ENCODE data around the gene HGFAC. TPM values are rescaled to one million over a fixed set of nuclear protein-coding genes. Genes with fewer than 3 reads are reported as not detected.

The HGFAC gene
- total and polyA plus RNA-seq, 4 experiments from 2014 or later = 0.17 TPM; not detected in 3

DNA sequence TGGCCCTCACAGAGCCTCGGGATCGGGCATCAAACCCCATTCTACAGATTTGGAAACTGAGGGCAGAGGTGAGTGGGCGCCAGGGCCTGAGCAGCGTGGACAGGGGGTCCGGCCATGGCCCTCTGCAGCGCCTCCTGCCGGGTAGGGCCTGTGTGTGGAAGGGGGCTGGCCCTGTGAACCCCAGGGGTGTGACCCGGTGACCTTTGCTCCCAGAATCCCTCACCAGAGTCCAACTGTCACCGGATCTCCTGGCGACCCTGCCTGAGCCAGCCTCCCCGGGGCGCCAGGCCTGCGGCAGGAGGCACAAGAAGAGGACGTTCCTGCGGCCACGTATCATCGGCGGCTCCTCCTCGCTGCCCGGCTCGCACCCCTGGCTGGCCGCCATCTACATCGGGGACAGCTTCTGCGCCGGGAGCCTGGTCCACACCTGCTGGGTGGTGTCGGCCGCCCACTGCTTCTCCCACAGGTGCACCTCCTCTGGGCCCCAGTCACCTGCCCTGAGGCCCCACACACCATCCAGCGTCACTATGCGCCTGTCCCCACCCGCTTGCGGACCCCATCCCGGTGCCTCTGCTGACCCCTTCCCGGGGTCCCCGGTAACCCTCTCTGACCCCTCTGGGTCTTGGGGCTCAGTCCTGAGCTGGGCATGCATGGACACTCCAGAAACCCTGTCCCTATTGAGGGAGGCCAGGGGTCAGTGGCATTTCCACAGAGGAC, 4.2 kb downstream of the HGFAC start:
- H3K4me3 Mint-ChIP-seq = no peak overlapping the region
- no peak for DNase-seq
- intact Hi-C loops (cut with micrococcal nuclease) = no loop called here
- Histone ChIP-seq H3K4me1 (ENCODE audit: insufficient read depth, low read length) (no peaks in the 10 kb centered on the region), H3K9me3 (ENCODE audit: control insufficient read depth in 1 of 2, low read length in 2 of 2) (no peaks in the 10 kb centered on the region), H3K27me3 (ENCODE audit: insufficient read depth, low read length) (no peaks in the 10 kb centered on the region), H3K36me3 (ENCODE audit: insufficient read depth, low read length) (no peaks in the 10 kb centered on the region), H3K27ac (ENCODE audit: low read depth, low read length) (no peak overlapping the region), H3K4me3 (ENCODE audit: low read length in 2 of 2) (no peak overlapping the region)
- no peaks in the 10 kb centered on the region for H3K4me1 Mint-ChIP-seq
- POLR2A ChIA-PET (ENCODE audit: partially characterized antibody) = no interaction called here
- H3K27ac Mint-ChIP-seq = no peak overlapping the region
- no peaks in the 10 kb centered on the region for H3K27me3 Mint-ChIP-seq
- H3K9me3 Mint-ChIP-seq = no peaks in the 10 kb centered on the region
- H3K36me3 Mint-ChIP-seq = no peaks in the 10 kb centered on the region
- CTCF ChIA-PET (ENCODE audit: partially characterized antibody) = no interaction called here

DNA sequence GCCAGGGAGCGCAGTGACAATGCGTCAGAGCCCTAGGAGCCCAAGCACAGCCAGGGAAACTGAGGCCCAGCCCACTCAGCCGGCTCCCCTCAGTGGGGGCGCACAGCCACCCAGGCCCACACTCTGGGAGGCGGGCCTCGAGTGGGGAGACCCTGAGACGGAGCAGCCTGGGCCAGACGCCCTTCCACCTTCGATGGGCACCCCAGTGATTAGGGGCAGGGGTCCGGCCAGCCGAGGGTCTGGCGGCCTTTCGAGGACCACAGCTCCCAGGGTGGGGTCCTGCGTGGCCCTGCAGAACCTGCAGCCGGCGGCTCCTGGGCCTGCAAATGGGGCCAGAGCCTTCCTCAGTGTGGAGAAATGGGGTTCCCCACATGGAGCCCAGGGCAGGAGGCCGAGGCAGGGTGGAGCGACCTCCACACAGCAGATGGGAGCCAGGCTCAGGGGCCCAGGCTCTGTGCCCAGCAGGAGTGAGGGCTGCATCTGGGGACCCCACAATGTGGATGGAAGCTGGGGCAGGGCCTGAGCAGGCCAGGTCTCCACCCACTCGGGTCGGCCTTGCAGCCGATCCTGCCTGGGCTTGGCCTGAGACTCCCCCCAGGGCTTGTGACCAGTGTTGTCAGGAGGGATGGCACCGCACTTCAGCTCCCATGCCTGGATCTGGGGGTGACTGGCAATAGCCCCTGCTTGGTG, 5.0 kb downstream of the HGFAC start:
- no peaks in the 10 kb centered on the region for H3K36me3 Mint-ChIP-seq
- no peaks in the 10 kb centered on the region for H3K4me1 Mint-ChIP-seq
- DNase-seq = no peak
- H3K4me3 ChIP-seq (ENCODE audit: low read length in 2 of 2) = no peak overlapping the region
- intact Hi-C loops (cut with micrococcal nuclease) = no loop called here
- no peaks in the 10 kb centered on the region for H3K27me3 ChIP-seq (ENCODE audit: insufficient read depth, low read length)
- no peaks in the 10 kb centered on the region for H3K9me3 ChIP-seq (ENCODE audit: control insufficient read depth in 1 of 2, low read length in 2 of 2)
- POLR2A ChIA-PET (ENCODE audit: partially characterized antibody) = no interaction called here
- H3K27me3 Mint-ChIP-seq = no peaks in the 10 kb centered on the region
- no peaks in the 10 kb centered on the region for H3K36me3 ChIP-seq (ENCODE audit: insufficient read depth, low read length)
- no peaks in the 10 kb centered on the region for H3K9me3 Mint-ChIP-seq
- H3K27ac Mint-ChIP-seq = no peak overlapping the region
- no peak overlapping the region for H3K27ac ChIP-seq (ENCODE audit: low read depth, low read length)
- CTCF ChIA-PET (ENCODE audit: partially characterized antibody) = no interaction called here
- no peaks in the 10 kb centered on the region for H3K4me1 ChIP-seq (ENCODE audit: insufficient read depth, low read length)
- H3K4me3 Mint-ChIP-seq = no peak overlapping the region

DNA sequence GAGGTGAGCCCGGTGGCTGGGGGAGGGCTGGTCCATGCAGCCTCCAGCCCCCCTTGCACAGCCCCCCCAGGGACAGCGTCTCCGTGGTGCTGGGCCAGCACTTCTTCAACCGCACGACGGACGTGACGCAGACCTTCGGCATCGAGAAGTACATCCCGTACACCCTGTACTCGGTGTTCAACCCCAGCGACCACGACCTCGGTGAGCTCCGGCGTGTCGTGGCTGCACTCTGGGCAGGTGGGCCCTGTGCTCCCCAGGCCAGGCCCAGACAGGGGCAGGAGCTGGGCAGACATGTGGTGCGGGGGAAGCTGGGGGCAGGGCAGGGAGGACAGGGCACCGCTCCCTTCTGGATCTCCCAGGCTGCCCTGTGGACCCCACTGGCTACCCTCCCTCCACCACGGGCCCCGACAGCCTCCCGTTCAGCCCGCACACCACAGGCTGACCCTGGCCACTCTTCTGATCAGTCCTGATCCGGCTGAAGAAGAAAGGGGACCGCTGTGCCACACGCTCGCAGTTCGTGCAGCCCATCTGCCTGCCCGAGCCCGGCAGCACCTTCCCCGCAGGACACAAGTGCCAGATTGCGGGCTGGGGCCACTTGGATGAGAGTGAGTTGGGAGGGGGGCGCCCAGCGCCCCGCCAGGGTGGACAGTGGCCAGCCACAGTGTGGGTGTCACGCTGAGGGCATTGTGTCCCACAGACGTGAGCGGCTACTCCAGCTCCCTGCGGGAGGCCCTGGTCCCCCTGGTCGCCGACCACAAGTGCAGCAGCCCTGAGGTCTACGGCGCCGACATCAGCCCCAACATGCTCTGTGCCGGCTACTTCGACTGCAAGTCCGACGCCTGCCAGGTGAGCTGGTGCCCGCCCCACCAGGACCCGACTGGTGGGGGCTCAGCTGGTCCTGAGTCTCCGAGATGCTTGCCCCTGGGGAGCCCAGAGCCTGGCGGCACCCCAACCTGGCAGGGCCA, 5.9 kb downstream of the HGFAC start:
- CTCF ChIA-PET (ENCODE audit: partially characterized antibody) = no interaction called here
- intact Hi-C loops (cut with micrococcal nuclease) = no loop called here

DNA sequence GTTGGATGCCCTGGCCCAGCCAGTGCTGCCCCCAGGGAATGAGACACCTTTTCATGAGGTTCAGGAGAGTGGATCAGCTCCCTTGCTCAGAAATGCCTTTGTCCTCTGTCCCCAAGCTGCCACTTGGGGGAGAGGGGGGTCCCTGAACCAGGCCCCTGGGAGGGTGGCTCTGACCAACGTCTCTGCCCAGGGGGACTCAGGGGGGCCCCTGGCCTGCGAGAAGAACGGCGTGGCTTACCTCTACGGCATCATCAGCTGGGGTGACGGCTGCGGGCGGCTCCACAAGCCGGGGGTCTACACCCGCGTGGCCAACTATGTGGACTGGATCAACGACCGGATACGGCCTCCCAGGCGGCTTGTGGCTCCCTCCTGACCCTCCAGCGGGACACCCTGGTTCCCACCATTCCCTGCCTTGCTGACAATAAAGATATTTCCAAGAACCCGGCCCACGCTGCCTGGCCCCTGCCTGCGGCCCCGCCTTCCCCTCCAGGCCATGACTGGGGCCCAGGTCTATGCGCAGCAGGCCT, 7.3 kb downstream of the HGFAC start:
- POLR2A ChIA-PET (ENCODE audit: partially characterized antibody) = no interaction called here
- CTCF ChIA-PET (ENCODE audit: partially characterized antibody) = no interaction called here
- H3K36me3 Mint-ChIP-seq = no peaks in the 10 kb centered on the region
- no peaks in the 10 kb centered on the region for H3K27me3 ChIP-seq (ENCODE audit: insufficient read depth, low read length)
- no peak overlapping the region for H3K4me3 ChIP-seq (ENCODE audit: low read length in 2 of 2)
- intact Hi-C loops (cut with micrococcal nuclease) = no loop called here
- H3K9me3 ChIP-seq (ENCODE audit: control insufficient read depth in 1 of 2, low read length in 2 of 2) = no peaks in the 10 kb centered on the region
- no peak overlapping the region for H3K27ac Mint-ChIP-seq
- H3K9me3 Mint-ChIP-seq = no peaks in the 10 kb centered on the region
- H3K27me3 Mint-ChIP-seq = no peaks in the 10 kb centered on the region
- no peak overlapping the region for H3K27ac ChIP-seq (ENCODE audit: low read depth, low read length)
- H3K4me1 Mint-ChIP-seq = no peaks in the 10 kb centered on the region
- H3K4me1 ChIP-seq (ENCODE audit: insufficient read depth, low read length) = no peaks in the 10 kb centered on the region
- no peaks in the 10 kb centered on the region for H3K36me3 ChIP-seq (ENCODE audit: insufficient read depth, low read length)
- no peak overlapping the region for H3K4me3 Mint-ChIP-seq
- no peak for DNase-seq

More for the DNA sequence above, 5.9 kb downstream of the HGFAC start:
- H3K27me3 Mint-ChIP-seq = no peaks in the 10 kb centered on the region
- Histone ChIP-seq H3K27me3 (ENCODE audit: insufficient read depth, low read length) (no peaks in the 10 kb centered on the region), H3K4me3 (ENCODE audit: low read length in 2 of 2) (no peak overlapping the region), H3K27ac (ENCODE audit: low read depth, low read length) (no peak overlapping the region), H3K36me3 (ENCODE audit: insufficient read depth, low read length) (no peaks in the 10 kb centered on the region), H3K9me3 (ENCODE audit: control insufficient read depth in 1 of 2, low read length in 2 of 2) (no peaks in the 10 kb centered on the region), H3K4me1 (ENCODE audit: insufficient read depth, low read length) (no peaks in the 10 kb centered on the region)
- no peak overlapping the region for H3K4me3 Mint-ChIP-seq
- H3K9me3 Mint-ChIP-seq = no peaks in the 10 kb centered on the region
- POLR2A ChIA-PET (ENCODE audit: partially characterized antibody) = no interaction called here
- H3K36me3 Mint-ChIP-seq = no peaks in the 10 kb centered on the region
- no peak for DNase-seq
- H3K4me1 Mint-ChIP-seq = no peaks in the 10 kb centered on the region
- no peak overlapping the region for H3K27ac Mint-ChIP-seq

DNA sequence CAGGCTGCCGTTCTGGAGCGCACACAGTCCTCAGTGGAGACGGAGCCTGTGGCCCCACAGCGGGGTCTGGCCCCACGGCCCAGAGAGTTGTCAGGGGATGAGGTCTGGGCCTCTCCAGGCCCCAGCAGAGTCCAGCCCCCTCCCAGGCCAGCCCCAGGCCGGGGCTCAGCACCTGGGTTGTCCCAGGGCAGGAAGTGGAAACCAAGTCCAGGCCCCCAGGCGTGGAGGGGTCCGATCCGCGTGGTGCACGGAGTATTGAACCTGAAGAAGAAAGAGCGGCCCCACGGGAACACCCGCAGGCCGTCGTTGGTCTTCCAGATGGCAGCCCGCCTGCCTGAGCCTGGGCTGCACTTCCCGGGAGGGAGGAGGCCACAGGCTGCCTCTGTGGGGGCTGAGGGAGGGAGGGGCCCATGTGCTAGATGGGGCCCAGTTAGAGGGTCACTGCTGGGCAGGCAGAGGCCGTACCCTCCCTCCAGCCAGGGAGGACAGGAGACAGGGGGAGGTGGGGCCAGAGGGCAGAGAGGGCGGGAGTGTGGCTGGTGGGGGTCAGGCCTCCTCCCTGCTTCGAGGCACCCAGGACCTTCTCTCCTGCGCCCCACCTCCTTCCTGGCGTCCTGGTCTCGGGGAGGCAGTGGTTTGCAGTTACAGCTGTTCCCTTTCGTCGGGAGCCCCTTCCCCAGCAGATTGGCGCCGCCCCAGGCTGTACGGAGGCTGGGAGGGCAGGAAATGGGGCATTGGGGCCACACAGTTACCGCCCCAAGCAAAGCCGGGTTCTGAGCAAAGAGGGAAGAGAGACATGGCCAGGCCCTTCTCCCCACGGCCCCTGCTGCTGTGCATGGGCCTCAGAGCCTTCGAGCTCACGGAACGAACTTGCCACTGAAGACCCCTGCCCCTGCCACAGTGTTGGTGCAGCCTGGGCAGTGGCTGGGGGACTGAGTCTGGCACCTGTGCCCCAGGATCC, 8.1 kb downstream of the HGFAC start:
- POLR2A ChIA-PET (ENCODE audit: partially characterized antibody) = no interaction called here
- H3K9me3 ChIP-seq (ENCODE audit: control insufficient read depth in 1 of 2, low read length in 2 of 2) = no peaks in the 10 kb centered on the region
- Mint-ChIP-seq H3K9me3 (peaks cover 0 to 5% (median 1%) of the 10 kb centered on the region in 8 donors), H3K36me3 (peaks cover 0 to 3% of the 10 kb centered on the region in 2 donors), H3K27ac (no peak overlapping the region), H3K27me3 (no peaks in the 10 kb centered on the region), H3K4me1 (no peaks in the 10 kb centered on the region), H3K4me3 (no peak overlapping the region)
- no peak overlapping the region for H3K4me3 ChIP-seq (ENCODE audit: low read length in 2 of 2)
- H3K4me1 ChIP-seq (ENCODE audit: insufficient read depth, low read length) = no peaks in the 10 kb centered on the region
- intact Hi-C loops (cut with micrococcal nuclease) = no loop called here
- no peak for DNase-seq
- no peaks in the 10 kb centered on the region for H3K36me3 ChIP-seq (ENCODE audit: insufficient read depth, low read length)
- H3K27me3 ChIP-seq (ENCODE audit: insufficient read depth, low read length) = no peaks in the 10 kb centered on the region
- CTCF ChIA-PET (ENCODE audit: partially characterized antibody) = interaction anchor here (0.6 kb wide), 1 partner anchor 460 kb away, joined by 4 read pairs; no protein-coding TSS in a partner anchor
- no peak overlapping the region for H3K27ac ChIP-seq (ENCODE audit: low read depth, low read length)

DNA sequence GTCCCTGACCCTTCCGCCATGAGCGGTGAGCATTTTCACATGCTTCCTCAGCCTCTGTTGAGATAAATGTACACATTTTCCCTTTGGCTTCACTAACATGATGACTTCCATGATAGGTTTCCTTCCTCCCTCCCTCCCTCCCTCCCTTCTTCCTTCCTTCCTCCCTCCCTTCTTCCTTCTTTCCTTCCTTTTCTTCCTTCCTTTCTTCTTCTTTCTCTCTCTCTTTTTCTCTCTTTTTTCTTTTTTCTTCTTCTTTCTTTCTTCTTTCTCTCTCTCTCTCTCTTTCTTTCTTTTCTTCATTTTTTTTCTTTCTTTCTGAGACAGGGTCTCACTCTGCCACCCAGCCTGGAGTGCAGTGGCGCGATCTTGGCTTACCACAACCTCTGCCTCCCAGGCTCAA, 8.9 kb downstream of the HGFAC start:
- Mint-ChIP-seq H3K4me3 (peak overlapping the region in 1 of 8 donors; percentile 41), H3K27ac (no peak overlapping the region), H3K4me1 (no peaks in the 10 kb centered on the region), H3K27me3 (peaks cover 0 to 4% of the 10 kb centered on the region in 2 donors), H3K9me3 (peaks cover 0 to 13% (median 9%) of the 10 kb centered on the region in 8 donors), H3K36me3 (peaks cover 0 to 6% of the 10 kb centered on the region in 2 donors)
- H3K27me3 ChIP-seq (ENCODE audit: insufficient read depth, low read length) = no peaks in the 10 kb centered on the region
- H3K36me3 ChIP-seq (ENCODE audit: insufficient read depth, low read length) = no peaks in the 10 kb centered on the region
- H3K9me3 ChIP-seq (ENCODE audit: control insufficient read depth in 1 of 2, low read length in 2 of 2) = no peaks in the 10 kb centered on the region
- ChIA-PET POLR2A (ENCODE audit: partially characterized antibody) (no interaction called here), CTCF (ENCODE audit: partially characterized antibody) (interaction anchor here (0.6 kb wide), 1 partner anchor 461 kb away, joined by 4 read pairs; no protein-coding TSS in a partner anchor)
- intact Hi-C loops (cut with micrococcal nuclease) = no loop called here
- no peak for DNase-seq
- no peak overlapping the region for H3K27ac ChIP-seq (ENCODE audit: low read depth, low read length)
- H3K4me1 ChIP-seq (ENCODE audit: insufficient read depth, low read length) = no peaks in the 10 kb centered on the region
- no peak overlapping the region for H3K4me3 ChIP-seq (ENCODE audit: low read length in 2 of 2)

Data from CD4-positive, alpha-beta memory T cell (primary cell).